ENCODE measurements around the gene MYO3B.

DNA sequence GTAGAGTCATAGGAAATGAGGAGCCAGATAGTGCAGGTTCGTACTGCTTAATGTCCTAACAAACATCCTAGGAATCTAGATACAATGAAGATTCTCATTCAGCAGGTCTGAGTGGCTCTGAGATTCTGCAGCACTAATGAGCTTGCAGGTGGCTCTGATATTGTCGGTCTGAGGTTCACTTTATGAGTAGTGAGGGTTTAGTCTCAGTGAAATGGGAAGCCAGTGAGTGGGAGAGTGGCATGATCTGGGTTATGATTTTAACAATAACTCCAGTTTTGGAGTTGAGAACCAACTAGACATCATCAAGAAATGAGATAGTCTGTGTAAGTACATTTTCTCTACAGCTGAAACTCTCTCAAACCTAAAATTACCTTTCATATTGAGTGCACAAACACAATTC lies 370.4 kb downstream of the MYO3B start:
- TF ChIP-seq POLR2AphosphoS5 (IDR thresholded peaks at IDR 0.05; ENCODE audit: low read depth, low read length) (no peak), REST (IDR thresholded peaks at IDR 0.05; ENCODE audit: insufficient read depth in 1 of 2, low read depth in 2 of 2, low read length in 2 of 2) (no peak), TAF1 (IDR thresholded peaks at IDR 0.05; ENCODE audit: borderline replicate concordance, insufficient read depth, low read length) (no peak), FOXP2 (optimal IDR thresholded peaks at IDR 0.05; ENCODE audit: borderline replicate concordance, extremely low read depth, extremely low read length, insufficient read depth) (no peak), SIN3A (IDR thresholded peaks at IDR 0.05; ENCODE audit: borderline replicate concordance, insufficient read depth, low read length) (no peak)
